Mesendoderm (in vitro differentiated cells): ENCODE results near the gene BCAR3.

ENCODE experiments used
- DNase-seq: peaks from one replicate; pipeline ENCODE4 v3.0.0; 2013
- H2AK5ac ChIP-seq: 2 replicates; pipeline ENCODE4 v1.6.1; 2013; ENCODE audit warnings: low read length, inconsistent platforms
- H2BK120ac ChIP-seq: 2 replicates; pipeline ENCODE4 v1.6.1; 2013; ENCODE audit warnings: low read depth, mild to moderate bottlenecking, low read length, moderate library complexity, mixed read lengths
- H2BK15ac ChIP-seq: replicated peaks from 2 replicates; pipeline ENCODE4 v1.6.1; 2013; ENCODE audit warnings: low read depth, mild to moderate bottlenecking, moderate library complexity
- H2BK5ac ChIP-seq: 2 replicates; pipeline ENCODE4 v1.6.1; 2013; ENCODE audit warnings: low read length, inconsistent platforms
- H3K18ac ChIP-seq: 2 replicates; pipeline ENCODE4 v1.6.1; 2013; ENCODE audit warnings: mild to moderate bottlenecking, low read length, mixed read lengths
- H3K23ac ChIP-seq: one replicate; pipeline ENCODE4 v1.6.1; 2013; ENCODE audit warnings: low read length
- H3K27ac ChIP-seq: 2 replicates; pipeline ENCODE4 v1.5.1; 2013; ENCODE audit warnings: low read depth, mild to moderate bottlenecking, inconsistent platforms, low read length, moderate library complexity
- H3K27me3 ChIP-seq: 2 replicates; pipeline ENCODE4 v1.6.1; 2013; ENCODE audit warnings: low read length, control low read depth, mild to moderate bottlenecking, inconsistent platforms; ENCODE audit not compliant: insufficient read depth, poor library complexity
- H3K36me3 ChIP-seq: 2 replicates; pipeline ENCODE4 v1.6.1; 2013; ENCODE audit warnings: low read length, inconsistent platforms; ENCODE audit not compliant: control insufficient read depth, insufficient read depth
- H3K4ac ChIP-seq: one replicate; pipeline ENCODE4 v1.6.1; 2013; ENCODE audit warnings: low read depth, mild to moderate bottlenecking, low read length, moderate library complexity
- H3K4me1 ChIP-seq: 2 replicates; pipeline ENCODE4 v1.6.1; 2013; ENCODE audit warnings: low read depth, low read length, inconsistent platforms; ENCODE audit not compliant: control insufficient read depth
- H3K4me2 ChIP-seq: 2 replicates; pipeline ENCODE4 v1.6.1; 2013; ENCODE audit warnings: low read length
- H3K4me3 ChIP-seq: 2 replicates; pipeline ENCODE4 v1.5.1; 2013; ENCODE audit warnings: mild to moderate bottlenecking, low read length
- H3K56ac ChIP-seq: one replicate; pipeline ENCODE4 v1.6.1; 2013; ENCODE audit warnings: low read length
- H3K79me1 ChIP-seq: 2 replicates; pipeline ENCODE4 v1.6.1; 2013; ENCODE audit warnings: low read length, inconsistent platforms
- H3K79me2 ChIP-seq: 2 replicates; pipeline ENCODE4 v1.6.1; 2013; ENCODE audit warnings: mild to moderate bottlenecking, low read length; ENCODE audit not compliant: control insufficient read depth, insufficient read depth
- H3K9ac ChIP-seq: 2 replicates; pipeline ENCODE4 v1.6.1; 2013; ENCODE audit warnings: low read length, inconsistent platforms
- H4K5ac ChIP-seq: one replicate; pipeline ENCODE4 v1.6.1; 2013; ENCODE audit warnings: low read length
- H4K8ac ChIP-seq: one replicate; pipeline ENCODE4 v1.6.1; 2013; ENCODE audit warnings: low read depth, mild to moderate bottlenecking, control low read depth, low read length, moderate library complexity
- WGBS: extraction: QIAGEN DNeasy Blood & Tissue Kit; methylation state at CpG from one replicate; pipeline ENCODE4 v1.1.7; 2013; ENCODE audit warnings: low lambda C conversion rate, missing lambda C conversion rate; ENCODE audit not compliant: insufficient coverage; ENCODE audit errors: extremely low coverage; 5-methylcytosine and 5-hydroxymethylcytosine counted together

The BCAR3 gene

DNA sequence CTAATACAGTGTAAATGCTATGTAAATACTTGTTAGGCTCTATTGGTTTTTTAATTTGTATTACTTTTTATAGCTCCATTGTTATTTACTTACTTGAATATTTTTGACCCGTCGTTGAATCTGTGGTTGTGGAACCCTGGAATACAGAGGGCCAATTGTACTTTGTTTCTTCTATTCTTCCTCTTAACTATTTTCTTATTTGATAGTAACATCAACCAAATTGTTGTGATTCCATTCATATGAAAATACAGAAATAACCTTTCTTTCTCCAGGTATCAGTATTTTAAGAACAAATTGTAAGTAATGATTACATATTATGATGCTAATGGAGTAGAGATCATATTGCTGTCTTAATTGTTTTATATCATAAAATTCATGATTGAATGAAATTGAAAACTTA is 160.0 kb downstream of the BCAR3 start:
- Histone ChIP-seq H3K56ac (no peak overlapping the region), H3K27ac (no peak overlapping the region), H3K79me1 (peaks cover 7% of the 10 kb centered on the region), H3K27me3 (no peaks in the 10 kb centered on the region), H2AK5ac (no peak overlapping the region), H2BK15ac (no peak overlapping the region), H2BK5ac (no peak overlapping the region), H4K5ac (no peak overlapping the region), H3K36me3 (no peaks in the 10 kb centered on the region), H4K8ac (no peak overlapping the region), H3K9ac (no peak overlapping the region), H3K4ac (no peak overlapping the region), H2BK120ac (no peak overlapping the region), H3K4me3 (no peak overlapping the region), H3K4me1 (no peaks in the 10 kb centered on the region), H3K18ac (no peak overlapping the region), H3K4me2 (no peak overlapping the region), H3K79me2 (peaks cover 24% of the 10 kb centered on the region), H3K23ac (no peak overlapping the region)
- no peak for DNase-seq
- no CpG with 5 or more reads among the region's 2 CpGs for WGBS

DNA sequence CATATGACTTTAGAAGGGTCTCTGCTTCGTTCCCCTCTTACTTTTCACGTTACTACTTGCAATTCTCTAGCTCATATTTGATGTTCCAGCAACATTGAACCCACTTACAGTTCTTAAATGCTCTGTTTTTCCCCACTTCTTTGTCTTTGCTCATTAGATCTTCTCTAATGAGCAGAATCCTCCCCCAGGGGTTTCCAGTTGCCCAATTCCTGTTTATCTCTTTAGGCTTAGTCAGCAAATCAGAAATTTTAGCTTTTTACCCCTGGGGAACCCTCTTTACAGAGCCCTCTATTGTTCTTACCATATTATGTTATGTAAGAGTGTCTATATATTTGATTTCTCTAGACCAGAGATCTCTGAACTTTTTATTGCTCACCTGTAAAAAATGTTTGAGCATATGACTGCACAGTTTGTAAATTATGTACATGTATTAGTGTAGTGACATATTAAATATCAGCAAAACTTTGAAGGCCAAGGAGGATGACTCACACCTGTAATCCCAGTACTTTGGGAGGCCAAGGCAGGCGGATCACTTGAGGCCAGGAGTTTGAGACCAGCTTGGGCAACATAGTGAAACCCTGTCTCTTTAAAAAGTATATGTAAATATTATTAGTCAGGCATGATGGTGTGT is 162.3 kb downstream of the BCAR3 start:
- no peak overlapping the region for H3K4ac ChIP-seq
- H3K56ac ChIP-seq: no peak overlapping the region
- H3K27ac ChIP-seq: no peak overlapping the region
- H4K8ac ChIP-seq: no peak overlapping the region
- H3K4me2 ChIP-seq: no peak overlapping the region
- no peak overlapping the region for H2AK5ac ChIP-seq
- no peak overlapping the region for H2BK5ac ChIP-seq
- no peak overlapping the region for H2BK120ac ChIP-seq
- H3K36me3 ChIP-seq: no peaks in the 10 kb centered on the region
- no peak overlapping the region for H3K9ac ChIP-seq
- no CpG with 5 or more reads among the region's 3 CpGs for WGBS
- no peak overlapping the region for H4K5ac ChIP-seq
- no peak for DNase-seq
- H3K4me1 ChIP-seq: no peaks in the 10 kb centered on the region
- H3K4me3 ChIP-seq: no peak overlapping the region
- no peak overlapping the region for H3K18ac ChIP-seq
- H3K27me3 ChIP-seq: no peaks in the 10 kb centered on the region
- H3K23ac ChIP-seq: no peak overlapping the region
- H3K79me1 ChIP-seq: peaks cover 3% of the 10 kb centered on the region
- H3K79me2 ChIP-seq: peaks cover 24% of the 10 kb centered on the region
- no peak overlapping the region for H2BK15ac ChIP-seq

DNA sequence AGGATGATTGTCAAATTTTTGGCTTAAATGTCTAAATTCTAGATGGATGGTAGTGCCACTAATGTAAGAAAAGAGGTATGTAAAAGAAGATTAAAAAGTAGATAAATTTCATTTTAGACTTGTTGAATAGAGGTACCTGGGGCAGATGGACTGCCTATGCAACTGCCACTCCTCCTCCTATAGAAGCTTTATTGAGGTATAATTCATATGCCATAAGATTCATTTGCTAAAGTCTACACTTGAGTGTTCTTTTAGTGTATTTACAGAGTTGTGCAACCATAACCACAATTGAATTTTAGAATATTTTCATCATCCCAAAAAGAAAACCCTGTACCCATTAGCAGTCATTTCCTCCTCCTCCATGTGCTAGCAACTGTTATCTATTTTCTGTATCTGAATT is 163.1 kb downstream of the BCAR3 start:
- Histone ChIP-seq H4K5ac (no peak overlapping the region), H2BK120ac (no peak overlapping the region), H3K4me3 (no peak overlapping the region), H3K36me3 (no peaks in the 10 kb centered on the region), H3K4me1 (no peaks in the 10 kb centered on the region), H2BK15ac (no peak overlapping the region), H3K79me2 (peaks cover 24% of the 10 kb centered on the region), H4K8ac (no peak overlapping the region), H3K23ac (no peak overlapping the region), H3K18ac (no peak overlapping the region), H3K27me3 (no peaks in the 10 kb centered on the region), H3K27ac (no peak overlapping the region), H2AK5ac (no peak overlapping the region), H3K4me2 (no peak overlapping the region), H3K79me1 (peaks cover 3% of the 10 kb centered on the region), H2BK5ac (no peak overlapping the region), H3K4ac (no peak overlapping the region), H3K56ac (no peak overlapping the region), H3K9ac (no peak overlapping the region)
- no peak for DNase-seq

DNA sequence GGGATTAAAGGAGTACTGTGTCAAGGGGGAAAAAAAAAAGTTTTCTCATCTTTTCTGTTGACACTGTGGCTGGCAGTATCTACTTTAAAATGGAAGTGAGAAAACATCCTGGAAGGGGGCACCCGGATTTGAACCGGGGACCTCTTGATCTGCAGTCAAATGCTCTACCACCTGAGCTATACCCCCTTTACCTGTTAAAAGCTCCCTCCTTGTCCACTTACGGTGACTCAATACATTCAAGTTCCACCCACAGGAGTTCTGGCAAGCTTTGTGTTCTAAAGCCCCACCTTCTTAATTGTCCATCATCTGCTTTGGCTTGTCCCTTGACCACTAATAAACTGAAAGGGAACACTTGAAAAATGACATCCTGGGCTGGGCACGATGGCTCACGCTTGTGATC is 165.5 kb downstream of the BCAR3 start:
- Histone ChIP-seq H2AK5ac (no peak overlapping the region), H3K27me3 (no peaks in the 10 kb centered on the region)
- DNase-seq: peak; percentile 25

More for the DNA sequence above, 165.5 kb downstream of the BCAR3 start:
- no CpG with 5 or more reads among the region's 5 CpGs for WGBS
- H3K4me3 ChIP-seq: no peak overlapping the region
- H3K4ac ChIP-seq: no peak overlapping the region
- peaks cover 19% of the 10 kb centered on the region for H3K79me2 ChIP-seq
- no peak overlapping the region for H3K18ac ChIP-seq
- no peak overlapping the region for H3K4me2 ChIP-seq
- H2BK5ac ChIP-seq: no peak overlapping the region
- no peaks in the 10 kb centered on the region for H3K36me3 ChIP-seq
- H2BK15ac ChIP-seq: no peak overlapping the region
- no peak overlapping the region for H3K9ac ChIP-seq
- no peak overlapping the region for H3K56ac ChIP-seq
- H3K27ac ChIP-seq: no peak overlapping the region
- H2BK120ac ChIP-seq: no peak overlapping the region
- no peak overlapping the region for H4K5ac ChIP-seq
- H3K79me1 ChIP-seq: no peaks in the 10 kb centered on the region
- H3K4me1 ChIP-seq: no peaks in the 10 kb centered on the region
- no peak overlapping the region for H4K8ac ChIP-seq
- no peak overlapping the region for H3K23ac ChIP-seq
